Right ventricle myocardium inferior (tissue), 1 donor: ENCODE results near the gene ZNF865. TPM values are rescaled to one million over a fixed set of nuclear protein-coding genes. Genes with fewer than 3 reads are reported as not detected.

Experiments
- ATAC-seq: fragments of 200-7000 bp; cut with Tn5 transposase; one replicate; pipeline ENCODE4 v1.9.1; 2020; ENCODE audit warnings: mild to moderate bottlenecking, moderate library complexity
- DNase-seq: peaks from one replicate; pipeline ENCODE4 v3.0.0; 2021; ENCODE audit errors: missing footprints
- intact Hi-C: fragments of 100-400 bp; cut with DNase I; formaldehyde crosslinking; loops from one replicate; pipeline ENCODE4 v1.11.0; 2022
- total RNA-seq: library from RNA; stranded (reverse); fragmentation: NEBNext Ultra II Directional; extraction: Animal tissue kit (Norgen Biotek cat#: 25700); gene quantifications from one replicate; pipeline ENCODE4 v1.2.1, GENCODE V29; 2021
- donor health status: DM: no; HTN: yes; CAD: no; lungs with severe emphysema.

ZNF865 gene
- total RNA-seq, 1 donor from 2014 or later: 16.9 TPM

- DNase-seq: no peak
- intact Hi-C loops: no loop called here
- no peak for ATAC-seq
Observed at GRCh38 chr19:55618426-55618825, 13.0 kb downstream of the ZNF865 start.

- ATAC-seq: no peak
- no peak for DNase-seq
- intact Hi-C loops: no loop called here
Observed at GRCh38 chr19:55619286-55619685, 13.8 kb downstream of the ZNF865 start.

DNA sequence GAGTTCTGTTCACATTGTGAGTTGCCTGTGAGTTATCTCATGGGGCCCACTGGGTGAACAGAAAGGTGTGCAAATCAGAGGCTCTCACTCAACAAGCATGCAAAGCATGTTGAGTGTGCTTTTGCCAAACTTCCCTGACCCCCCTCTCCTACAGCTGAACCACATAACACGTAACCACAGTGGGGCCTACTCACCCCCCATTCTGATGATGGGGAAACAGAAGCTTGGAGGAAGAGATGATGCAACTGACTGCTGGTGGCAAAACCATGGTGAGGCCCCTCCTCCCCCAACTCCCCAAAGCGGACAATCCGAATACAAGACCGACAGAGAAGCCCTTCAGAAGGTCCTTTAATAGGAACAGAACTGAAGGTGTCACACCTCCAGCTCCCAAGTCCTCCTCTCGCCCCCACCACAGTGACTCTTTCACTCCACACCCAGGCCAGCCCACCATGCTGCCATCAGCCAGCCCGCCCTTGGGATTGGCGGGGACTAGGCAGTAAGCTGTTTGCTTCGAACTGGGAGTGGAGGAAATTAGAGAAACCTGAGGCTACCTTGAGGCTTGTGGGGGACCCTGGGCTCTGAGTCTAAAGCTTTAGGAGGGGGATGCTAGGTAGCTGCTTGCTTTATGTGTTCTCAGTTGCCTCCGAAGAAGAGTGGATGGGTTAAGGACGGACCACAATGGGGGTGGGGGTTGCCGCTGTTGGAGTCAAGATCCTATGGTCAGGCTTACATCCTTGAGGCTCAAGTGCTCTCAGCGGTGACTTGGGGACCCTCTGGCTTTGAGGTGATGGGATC is 15.2 kb downstream of the ZNF865 start:
- DNase-seq (no peak), ATAC-seq (no peak)
- intact Hi-C loops: loop anchor here (10.0 kb wide), 1 partner anchor 476 kb away; the partner anchor contains the start of gene TNNT1

- no peak for DNase-seq
- intact Hi-C loops: loop anchor here (10.0 kb wide), 1 partner anchor 476 kb away; the partner anchor contains the start of gene TNNT1
- ATAC-seq: no peak
Observed at GRCh38 chr19:55621205-55621672, 15.8 kb downstream of the ZNF865 start.

DNA sequence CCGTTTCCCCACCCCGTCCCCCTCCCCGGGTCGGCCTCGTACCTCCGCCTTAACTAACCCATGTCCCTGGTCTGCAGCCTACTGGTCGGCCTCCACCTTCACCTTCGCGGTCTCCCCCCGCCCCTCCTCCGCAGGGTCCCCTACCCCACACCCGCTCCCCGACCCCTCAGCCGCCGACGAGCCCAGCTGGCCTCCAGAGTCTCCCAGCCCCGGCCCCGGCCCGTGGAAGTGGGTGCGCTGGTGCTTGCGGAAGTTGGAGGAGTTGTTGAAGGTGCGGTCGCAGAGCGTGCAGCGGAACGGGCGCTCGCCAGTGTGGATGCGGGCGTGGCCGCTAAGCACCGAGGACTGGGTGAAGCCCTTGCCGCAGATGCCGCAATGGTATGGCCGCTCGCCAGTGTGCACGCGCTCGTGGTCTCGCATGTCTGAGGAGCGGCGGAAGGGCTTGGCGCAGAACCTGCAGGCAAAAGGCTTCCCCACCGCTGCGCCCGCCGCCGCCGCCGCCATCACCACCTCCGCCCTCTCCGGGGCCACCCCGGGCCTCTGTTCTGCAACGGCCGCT is 16.3 kb downstream of the ZNF865 start:
- no peak for DNase-seq
- no peak for ATAC-seq

DNA sequence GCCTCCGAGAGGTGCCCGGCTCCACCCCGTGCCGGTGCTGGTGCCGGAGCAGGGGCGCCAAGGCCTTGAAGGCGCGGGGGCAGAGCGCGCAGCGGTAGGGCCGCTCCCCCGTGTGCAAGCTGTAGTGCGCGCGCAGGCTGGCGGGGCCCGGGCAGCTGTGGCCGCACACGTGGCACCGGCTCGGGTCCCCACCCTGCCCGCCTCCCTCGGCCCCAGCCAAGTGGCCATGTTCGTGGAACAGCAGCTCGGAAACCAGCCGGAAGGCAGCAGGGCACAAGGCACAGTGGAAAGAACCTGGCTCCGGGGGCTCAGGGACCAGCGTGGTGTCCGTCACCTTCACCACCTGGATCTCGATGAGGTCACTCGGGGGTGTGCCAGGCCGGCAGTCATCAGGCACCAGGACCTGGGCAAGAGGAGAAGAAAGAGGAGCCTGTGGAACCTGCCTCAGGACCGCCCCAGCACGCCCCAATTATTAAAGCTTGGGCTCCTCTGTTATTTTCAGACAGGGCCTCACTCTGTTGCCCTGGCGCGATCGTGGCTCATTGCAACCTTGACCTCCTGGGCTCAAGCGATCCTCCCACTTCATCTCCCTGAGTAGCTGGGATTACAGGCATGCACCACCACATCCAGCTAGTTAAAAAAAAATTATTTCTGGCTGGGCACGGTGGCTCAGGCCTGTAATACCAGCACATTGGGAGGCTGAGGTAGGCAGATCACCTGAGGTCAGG is 17.0 kb downstream of the ZNF865 start:
- ATAC-seq (no peak), DNase-seq (no peak)
- intact Hi-C loops: loop anchor here (10.0 kb wide), 1 partner anchor 478 kb away; the partner anchor contains the start of gene TNNT1

More for the DNA sequence above, 16.3 kb downstream of the ZNF865 start:
- intact Hi-C loops: loop anchor here (10.0 kb wide), 1 partner anchor 477 kb away; the partner anchor contains the start of gene TNNT1

- ATAC-seq (no peak), DNase-seq (no peak)
- intact Hi-C loops: loop anchor here (10.0 kb wide), 1 partner anchor 478 kb away; the partner anchor contains the start of gene TNNT1
Observed at GRCh38 chr19:55623130-55623529, 17.7 kb downstream of the ZNF865 start.

- DNase-seq: no peak
- no peak for ATAC-seq
- intact Hi-C loops: loop anchor here (10.0 kb wide), 1 partner anchor 479 kb away; the partner anchor contains the start of gene TNNT1
Observed at GRCh38 chr19:55623561-55623960, 18.1 kb downstream of the ZNF865 start.

DNA sequence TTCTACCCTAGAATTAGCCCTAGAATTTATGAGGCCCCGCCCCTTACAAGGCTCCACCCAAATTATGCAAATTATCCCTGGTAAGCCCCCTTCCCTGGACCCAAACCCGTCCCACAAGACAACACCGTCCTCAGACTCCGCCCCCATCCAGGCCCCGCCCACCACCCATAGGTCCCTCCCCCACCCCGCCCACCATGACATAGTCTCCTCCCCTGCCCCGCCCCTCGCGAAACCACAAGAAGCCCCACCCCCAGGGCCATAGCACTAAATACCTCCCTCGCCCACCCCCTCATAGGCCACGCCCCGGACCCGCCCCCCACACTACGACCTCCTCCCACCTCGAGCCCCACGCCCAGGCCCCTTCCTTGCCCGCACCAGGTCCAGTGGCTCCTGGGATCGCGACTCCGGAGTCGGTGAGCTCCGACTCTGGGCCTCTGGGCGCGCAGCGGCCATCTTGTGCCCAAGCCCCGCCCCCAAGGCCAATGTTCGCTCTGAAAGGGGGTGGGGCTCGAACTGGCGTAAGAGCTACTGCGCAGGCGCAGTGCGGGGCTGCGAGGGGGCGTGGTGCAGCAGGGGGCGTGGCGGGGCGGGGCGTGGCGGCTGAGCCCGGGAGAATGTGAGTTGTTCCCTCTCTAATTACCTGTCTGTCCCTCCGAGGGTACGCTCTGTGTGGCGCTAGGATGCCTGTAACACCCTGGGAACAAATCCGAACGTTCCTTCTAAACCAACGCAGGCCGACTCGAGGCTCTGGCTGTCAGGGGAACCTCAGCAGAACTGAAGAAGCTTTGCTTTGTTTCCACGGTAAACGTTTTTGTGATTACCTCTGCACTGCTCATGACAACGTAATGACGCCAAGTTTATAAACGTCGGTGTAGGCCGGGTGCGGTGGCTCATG is 18.9 kb downstream of the ZNF865 start, which contains the start of gene ZNF784:
Gene ZNF784, minus strand, starts transcription at position 458 of the 895 bp plus-strand sequence. Its CDS starts 5 bp downstream, at position 453.
- peak; percentile 98 for DNase-seq
- ATAC-seq: peak; percentile 93
- intact Hi-C loops: loop anchor here (10.0 kb wide), 1 partner anchor 480 kb away; the partner anchor contains the start of gene TNNT1

GRCh38 chr19:55625004-55625326 is 19.5 kb downstream of the ZNF865 start:
- DNase-seq: no peak
- ATAC-seq: no peak
- intact Hi-C loops: loop anchor here (10.0 kb wide), 1 partner anchor 480 kb away; the partner anchor contains the start of gene TNNT1

DNA sequence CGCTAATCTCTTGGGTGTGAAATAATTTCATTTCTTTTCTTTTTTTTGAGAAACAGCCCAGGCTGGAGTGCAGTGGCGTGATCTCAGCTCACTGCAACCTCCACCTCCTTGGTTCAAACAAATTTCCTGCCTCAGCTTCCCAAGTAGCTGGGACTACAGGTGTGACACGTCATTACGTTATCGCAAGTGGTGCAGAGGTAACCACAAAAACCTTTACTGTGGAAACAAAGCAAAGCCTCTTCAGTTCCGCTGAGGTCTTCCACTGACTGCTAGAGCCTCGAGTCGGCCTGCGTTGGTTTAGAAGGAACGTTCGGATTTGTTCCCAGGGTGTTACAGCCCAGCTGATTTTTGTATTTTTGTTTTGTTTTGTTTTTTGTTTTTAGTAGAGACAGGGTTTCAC is 20.9 kb downstream of the ZNF865 start:
- intact Hi-C loops: loop anchor here (10.0 kb wide), 1 partner anchor 482 kb away; the partner anchor contains the start of gene TNNT1

DNA sequence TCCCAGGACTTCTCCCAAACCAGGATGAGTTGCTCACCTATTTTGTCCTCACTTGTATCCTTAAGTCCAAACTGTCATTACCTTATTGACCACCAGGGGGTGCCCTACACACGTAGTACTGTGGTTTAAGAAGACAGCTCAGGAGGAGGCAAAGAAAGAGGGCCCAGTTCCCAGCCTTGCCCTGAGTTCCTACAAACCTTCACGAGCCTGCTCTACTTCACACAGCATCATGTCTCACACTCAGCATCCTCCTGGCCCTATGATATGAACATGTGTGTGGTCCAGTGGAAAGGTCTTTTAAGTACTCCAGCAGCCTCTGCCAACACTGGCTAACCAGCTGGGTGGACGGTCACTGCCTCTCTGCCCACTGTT is 27.0 kb downstream of the ZNF865 start:
- ATAC-seq (peak; percentile 60), DNase-seq (no peak)
- intact Hi-C loops: loop anchor here (1.0 to 5.0 kb wide), 3 partner anchors 115 to 175 kb away; partner anchors contain the start of genes C19orf85 and ISOC2

More for the DNA sequence above, 20.9 kb downstream of the ZNF865 start:
- DNase-seq: no peak
- ATAC-seq: no peak

GRCh38 chr19:55633861-55634260 is 28.4 kb downstream of the ZNF865 start:
- no peak for DNase-seq
- intact Hi-C loops: loop anchor here (5.0 kb wide), 2 partner anchors 172 to 173 kb away; partner anchors contain the start of genes C19orf85 and ISOC2
- no peak for ATAC-seq

DNA sequence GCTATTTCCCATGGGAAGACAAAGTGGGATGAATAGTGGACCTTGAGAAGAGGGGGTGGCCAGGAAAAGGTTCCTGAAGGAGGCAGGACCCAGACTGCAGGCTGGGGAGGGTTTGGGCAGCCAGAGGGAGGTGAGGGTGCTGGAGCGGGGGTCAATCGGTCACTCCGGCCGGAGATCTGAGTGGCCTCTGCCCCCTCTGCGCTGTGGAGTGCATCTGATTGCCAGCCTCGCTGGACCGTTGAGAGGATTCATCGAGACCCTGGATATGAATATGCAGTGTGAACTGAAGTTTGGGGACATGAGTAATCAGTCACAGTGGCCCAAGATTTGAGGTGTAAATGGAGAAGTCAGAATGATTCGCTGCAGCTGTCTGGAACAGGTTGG is 29.9 kb downstream of the ZNF865 start:
- no peak for ATAC-seq
- intact Hi-C loops: no loop called here
- no peak for DNase-seq

GRCh38 chr19:55635856-55636440 is 30.5 kb downstream of the ZNF865 start:
- no peak for DNase-seq

GRCh38 chr19:55636723-55637122 is 31.3 kb downstream of the ZNF865 start:
- no peak for DNase-seq
- intact Hi-C loops: no loop called here

More at GRCh38 chr19:55635856-55636440, 30.5 kb downstream of the ZNF865 start:
- no peak for ATAC-seq
- intact Hi-C loops: no loop called here

DNA sequence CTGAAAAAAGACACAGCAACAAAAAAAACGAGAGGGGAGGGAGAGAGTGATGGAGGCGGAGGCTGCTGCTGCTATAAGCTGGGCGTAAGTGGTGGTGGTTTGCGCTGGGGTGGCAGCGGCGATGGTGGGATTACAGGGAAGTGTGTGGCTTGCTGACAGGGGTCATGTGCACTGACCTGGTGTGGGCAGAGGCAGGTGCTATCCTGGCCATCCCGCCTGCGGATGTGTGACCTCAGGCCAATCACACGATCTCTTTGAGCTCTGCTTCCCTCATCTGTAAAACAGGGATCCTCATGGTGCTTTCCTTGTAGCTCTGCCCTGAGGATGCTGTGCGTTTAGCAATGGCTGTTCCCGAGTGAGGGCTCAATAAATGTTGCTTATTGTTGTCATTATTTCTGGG is 32.1 kb downstream of the ZNF865 start:
- intact Hi-C loops: no loop called here
- DNase-seq (no peak), ATAC-seq (no peak)

More at GRCh38 chr19:55636723-55637122, 31.3 kb downstream of the ZNF865 start:
- ATAC-seq: no peak
